COLO829 (cell line): ENCODE results near the gene CDSN.
A peak's percentile ranks its signal among the peaks of the same experiment; 100 is the strongest.
"Not testable (repeated sequence)": the region's sequence is repeated elsewhere in the genome, so short reads cannot be mapped to it uniquely, and the experiment has no call there.

Source experiments
- DNase-seq: peaks from one replicate; pipeline ENCODE4 v3.0.0; 2012; ENCODE audit warnings: low spot score

The CDSN gene

GRCh38 chr6:31120151-31120915 lies at the start of gene CDSN:
Gene CDSN, minus strand, starts transcription at chr6:31120446. Its CDS starts 27 bp downstream, at chr6:31120419.
- no peak for DNase-seq

GRCh38 chr6:31169123-31169857 lies 49.0 kb upstream of the CDSN start:
- DNase-seq = no peak

GRCh38 chr6:31168606-31169005 lies 48.4 kb upstream of the CDSN start:
- no peak for DNase-seq

- no peak for DNase-seq
Observed at GRCh38 chr6:31165986-31166385, 45.7 kb upstream of the CDSN start.

GRCh38 chr6:31165064-31165832 lies 45.0 kb upstream of the CDSN start:
- DNase-seq = not testable (repeated sequence)

DNA sequence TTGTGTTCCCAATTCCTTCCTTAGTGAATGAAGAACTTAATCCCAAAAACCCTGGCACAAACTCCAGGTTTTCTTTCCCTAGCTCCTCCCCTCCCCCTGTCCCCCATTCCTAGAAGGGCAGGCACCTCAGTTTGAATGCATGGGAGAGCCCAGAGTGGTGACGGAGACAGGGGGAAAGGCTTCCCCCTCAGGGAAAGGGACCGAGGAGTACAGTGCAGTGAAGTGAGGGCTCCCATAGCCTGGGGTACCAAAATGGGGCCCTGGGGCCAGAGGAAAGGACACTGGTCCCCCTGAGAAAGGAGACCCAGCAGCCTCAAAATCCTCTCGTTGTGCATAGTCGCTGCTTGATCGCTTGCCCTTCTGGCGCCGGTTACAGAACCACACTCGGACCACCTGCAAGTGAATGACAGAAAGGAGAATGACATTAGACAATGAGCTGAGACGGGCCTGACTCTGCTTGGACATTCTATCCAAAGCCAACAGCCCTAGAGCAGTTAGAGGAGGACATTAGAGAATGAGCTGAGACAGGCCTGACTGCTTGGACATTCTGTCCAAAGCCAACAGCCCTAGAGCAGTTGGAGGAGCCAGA lies 44.3 kb upstream of the CDSN start:
- DNase-seq = not testable (repeated sequence)

DNA sequence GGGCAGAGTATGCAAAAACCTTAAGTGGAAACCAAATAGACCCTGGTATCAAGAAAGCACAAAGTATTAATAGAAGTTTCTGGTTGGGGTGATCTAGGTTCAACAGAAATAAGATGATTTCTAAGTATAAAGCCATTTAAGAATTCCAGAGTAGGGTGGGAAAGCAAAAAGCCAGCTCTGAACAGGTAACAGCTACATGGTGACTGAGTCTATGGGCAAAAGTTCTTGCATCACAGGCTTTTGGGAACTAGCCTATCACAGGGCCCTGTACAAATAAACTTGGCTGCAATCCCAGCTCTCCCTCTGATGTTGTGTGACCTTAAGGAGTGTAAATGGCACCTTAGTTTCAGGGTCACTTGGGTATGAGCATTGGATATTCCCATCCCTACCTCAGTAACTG lies 43.7 kb upstream of the CDSN start:
- no peak for DNase-seq

GRCh38 chr6:31162463-31163165 lies 42.4 kb upstream of the CDSN start:
- DNase-seq = no peak

- DNase-seq = no peak
Observed at GRCh38 chr6:31161216-31162126, 41.2 kb upstream of the CDSN start.

DNA sequence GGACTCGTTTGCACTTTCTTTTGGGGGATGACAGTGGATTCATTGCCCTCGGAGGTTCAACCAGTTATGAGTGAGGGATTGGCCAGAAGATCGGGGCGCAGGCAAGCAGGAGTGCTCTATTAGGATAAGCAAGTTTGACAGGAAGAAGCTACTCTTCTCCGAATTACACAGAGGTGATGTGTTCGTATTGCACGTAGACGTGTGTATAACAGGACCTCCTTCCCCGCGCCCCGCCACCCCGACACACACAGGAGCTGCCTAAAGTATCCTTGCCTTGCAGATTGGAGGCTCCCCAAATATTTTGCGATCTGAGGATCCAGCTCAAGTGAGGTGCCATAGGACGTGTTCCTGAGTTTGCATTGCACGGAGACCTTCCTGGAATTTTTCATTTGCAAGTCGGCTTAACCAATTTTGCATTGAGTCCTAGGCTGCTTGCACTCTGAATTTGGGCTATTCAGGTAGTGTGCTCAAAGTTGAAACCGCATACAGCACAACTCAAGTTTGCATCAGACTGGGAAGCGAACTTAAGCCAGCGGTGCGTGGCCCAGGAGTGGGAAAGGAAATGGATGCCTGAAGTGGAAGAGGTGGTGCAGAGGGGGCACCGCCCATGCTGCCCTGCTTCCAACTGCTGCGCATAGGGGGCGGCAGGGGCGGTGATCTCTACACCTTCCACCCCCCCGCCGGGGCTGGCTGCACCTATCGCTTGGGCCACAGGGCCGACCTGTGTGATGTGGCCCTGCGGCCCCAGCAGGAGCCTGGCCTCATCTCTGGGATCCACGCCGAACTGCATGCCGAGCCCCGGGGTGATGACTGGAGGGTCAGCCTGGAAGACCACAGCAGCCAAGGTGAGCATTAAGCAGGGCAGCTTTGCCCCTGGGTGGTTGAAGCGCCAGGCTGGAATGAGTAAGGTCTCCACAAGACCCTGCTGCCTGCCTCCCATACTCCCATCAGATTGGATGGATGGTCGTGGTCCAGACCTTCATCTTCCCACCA lies 38.9 kb upstream of the CDSN start:
- peak; percentile 17 for DNase-seq

DNA sequence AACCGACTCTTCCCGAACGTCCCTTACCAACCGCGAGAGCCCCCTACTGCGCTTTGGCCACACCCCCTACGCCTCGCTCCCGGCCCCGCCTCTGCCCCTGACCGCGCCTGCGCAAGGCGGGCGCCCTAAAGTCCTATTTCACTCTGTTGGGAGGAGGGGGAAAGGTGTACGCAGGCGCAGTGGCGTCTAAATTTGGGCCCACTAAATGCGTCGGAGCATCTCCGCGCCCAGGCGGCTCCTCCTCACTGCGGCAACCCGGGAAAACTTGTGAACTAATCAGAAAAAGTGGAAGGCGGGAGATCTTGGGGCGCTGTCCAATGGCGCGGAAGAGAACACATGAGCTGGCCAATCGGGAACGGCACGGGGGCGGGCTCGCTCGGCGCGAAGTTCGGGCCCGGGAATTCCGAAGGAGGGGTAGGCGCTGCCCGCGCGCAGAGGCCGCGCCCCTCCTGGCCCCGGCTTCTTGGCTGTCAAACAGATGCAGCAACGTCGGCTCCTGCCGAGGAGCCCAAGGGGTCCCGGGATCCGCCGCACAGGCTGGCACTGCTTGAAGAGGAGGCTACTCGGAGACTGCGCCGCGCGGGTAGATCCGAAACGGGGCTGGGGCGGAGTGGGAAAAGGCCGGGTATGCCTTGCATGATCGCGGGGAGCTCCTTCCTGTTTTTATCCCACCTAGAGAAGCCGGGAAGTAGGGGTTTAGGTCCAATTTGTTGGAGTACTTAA lies 38.1 kb upstream of the CDSN start, which contains the start of gene TCF19:
TCF19 (plus strand) TSS at position 450 of the 723 bp plus-strand sequence. CDS start 881 bp downstream, outside the sequence.
- DNase-seq = peak; percentile 100

GRCh38 chr6:31157513-31158139 lies 37.4 kb upstream of the CDSN start, which contains the start of gene CCHCR1:
Gene CCHCR1, minus strand, starts transcription at chr6:31157802. Its CDS starts 202 bp downstream, at chr6:31157600.
- DNase-seq = no peak

DNA sequence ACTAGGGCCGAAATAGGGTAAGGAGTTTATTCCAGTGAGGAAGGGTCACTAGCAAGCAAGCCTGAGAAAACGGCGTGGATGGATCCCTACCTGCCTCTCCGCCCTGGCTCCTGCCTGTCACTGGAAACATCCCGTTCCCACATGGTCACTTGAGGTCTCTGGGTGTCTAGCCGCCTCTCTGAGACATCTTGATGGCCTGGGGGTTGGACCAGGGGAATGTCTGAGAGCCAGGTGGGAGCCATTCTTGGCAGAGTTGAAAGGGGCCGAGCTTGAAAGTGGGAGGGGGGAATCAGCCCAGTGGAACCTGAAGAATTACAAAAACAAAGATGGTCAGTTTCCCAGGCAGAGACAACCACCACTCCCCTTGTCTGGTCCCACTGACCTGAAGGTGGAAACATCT lies 36.4 kb upstream of the CDSN start:
- DNase-seq = no peak

DNA sequence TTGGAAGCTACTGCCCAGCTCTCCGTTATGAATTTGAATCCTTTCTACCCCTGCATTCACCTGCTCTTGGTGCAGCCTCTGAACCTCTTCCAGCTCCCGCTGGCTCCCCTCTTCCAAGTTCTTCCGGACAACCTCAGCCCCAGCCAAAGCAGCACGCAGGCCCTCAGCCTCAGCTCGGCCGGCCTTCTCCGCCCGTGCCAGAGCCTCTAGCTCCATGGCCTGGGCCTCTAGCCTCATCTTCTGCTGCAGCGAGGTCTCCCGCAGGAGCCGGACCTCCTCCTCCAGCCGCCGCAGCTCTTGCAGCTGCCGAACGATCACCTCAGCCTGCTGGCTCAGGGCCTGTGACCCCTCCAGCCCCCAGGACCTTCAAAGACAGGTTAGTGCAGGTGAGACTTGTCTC lies 34.2 kb upstream of the CDSN start:
- DNase-seq = no peak

DNA sequence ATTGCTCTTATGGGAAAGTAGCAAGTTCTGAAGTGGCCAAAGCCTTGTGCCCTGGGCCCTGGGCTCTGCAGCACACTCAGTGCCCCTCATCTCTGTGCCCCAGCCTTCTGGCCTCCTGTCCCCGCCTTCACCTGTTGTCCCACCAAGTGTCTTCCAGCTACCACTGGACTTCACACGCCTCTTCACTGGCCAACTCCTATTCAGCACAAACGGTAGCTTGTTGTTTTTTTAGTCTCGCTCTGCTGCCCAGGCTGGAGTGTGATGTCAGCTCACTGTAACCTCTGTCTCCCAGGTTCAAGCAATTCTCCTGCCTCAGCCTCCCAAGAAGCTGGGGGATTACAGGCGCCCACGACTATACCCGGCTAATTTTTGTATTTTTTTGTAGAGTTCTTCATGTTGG lies 32.5 kb upstream of the CDSN start:
- no peak for DNase-seq

- no peak for DNase-seq
Observed at GRCh38 chr6:31149827-31150447, 29.7 kb upstream of the CDSN start.

DNA sequence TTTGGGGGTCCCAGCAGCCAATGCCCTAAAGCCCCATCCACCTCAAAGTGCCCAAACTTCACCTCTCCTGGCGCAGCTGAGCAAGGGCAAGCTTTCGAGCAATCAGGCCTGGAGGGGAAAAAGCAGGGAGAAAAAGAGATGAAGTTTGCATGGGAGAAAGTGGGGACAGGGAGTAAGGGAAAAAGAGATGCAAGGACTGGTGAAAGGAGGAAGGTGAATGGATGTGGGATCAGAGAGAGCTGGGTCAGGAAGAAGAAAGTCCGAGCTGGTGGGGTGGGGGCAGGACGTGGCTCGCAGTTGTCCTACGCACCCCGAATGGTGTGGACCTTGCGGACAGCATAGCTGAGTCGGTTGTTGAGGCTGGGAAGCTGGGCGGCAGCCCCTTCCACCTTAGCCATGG lies 25.1 kb upstream of the CDSN start:
- no peak for DNase-seq

GRCh38 chr6:31144970-31145340 lies 24.7 kb upstream of the CDSN start:
- no peak for DNase-seq
